Measurements from ENCODE around the gene IVL.

DNA sequence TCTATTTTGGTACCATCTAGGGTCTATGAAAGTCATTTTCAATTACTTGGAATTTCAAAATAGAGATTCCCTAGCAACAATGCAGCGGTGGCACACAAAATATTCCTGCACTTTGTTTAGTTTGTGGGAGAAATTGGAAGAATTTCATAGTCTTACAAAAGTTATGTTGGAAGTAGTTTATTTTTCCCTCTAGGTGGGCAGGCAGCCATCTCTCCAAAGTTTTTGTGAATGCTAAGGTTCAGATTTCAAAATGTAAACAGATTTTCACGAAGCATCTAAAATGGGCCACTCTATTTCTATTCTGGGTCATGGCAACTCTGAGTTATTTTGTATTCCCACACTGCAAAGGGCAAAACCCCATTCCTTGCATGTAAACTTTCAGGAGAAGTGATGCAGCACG, 22.3 kb upstream of the IVL start:
- TF ChIP-seq YY1 (IDR thresholded peaks at IDR 0.05) (peak; percentile 76), REST (IDR thresholded peaks at IDR 0.05) (peak; percentile 56)
- TF ChIP-seq, protein P1, sequence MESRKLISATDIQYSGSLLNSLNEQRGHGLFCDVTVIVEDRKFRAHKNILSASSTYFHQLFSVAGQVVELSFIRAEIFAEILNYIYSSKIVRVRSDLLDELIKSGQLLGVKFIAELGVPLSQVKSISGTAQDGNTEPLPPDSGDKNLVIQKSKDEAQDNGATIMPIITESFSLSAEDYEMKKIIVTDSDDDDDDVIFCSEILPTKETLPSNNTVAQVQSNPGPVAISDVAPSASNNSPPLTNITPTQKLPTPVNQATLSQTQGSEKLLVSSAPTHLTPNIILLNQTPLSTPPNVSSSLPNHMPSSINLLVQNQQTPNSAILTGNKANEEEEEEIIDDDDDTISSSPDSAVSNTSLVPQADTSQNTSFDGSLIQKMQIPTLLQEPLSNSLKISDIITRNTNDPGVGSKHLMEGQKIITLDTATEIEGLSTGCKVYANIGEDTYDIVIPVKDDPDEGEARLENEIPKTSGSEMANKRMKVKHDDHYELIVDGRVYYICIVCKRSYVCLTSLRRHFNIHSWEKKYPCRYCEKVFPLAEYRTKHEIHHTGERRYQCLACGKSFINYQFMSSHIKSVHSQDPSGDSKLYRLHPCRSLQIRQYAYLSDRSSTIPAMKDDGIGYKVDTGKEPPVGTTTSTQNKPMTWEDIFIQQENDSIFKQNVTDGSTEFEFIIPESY (IDR thresholded peaks at IDR 0.05), result peak; percentile 66
- TF ChIP-seq, protein P2, sequence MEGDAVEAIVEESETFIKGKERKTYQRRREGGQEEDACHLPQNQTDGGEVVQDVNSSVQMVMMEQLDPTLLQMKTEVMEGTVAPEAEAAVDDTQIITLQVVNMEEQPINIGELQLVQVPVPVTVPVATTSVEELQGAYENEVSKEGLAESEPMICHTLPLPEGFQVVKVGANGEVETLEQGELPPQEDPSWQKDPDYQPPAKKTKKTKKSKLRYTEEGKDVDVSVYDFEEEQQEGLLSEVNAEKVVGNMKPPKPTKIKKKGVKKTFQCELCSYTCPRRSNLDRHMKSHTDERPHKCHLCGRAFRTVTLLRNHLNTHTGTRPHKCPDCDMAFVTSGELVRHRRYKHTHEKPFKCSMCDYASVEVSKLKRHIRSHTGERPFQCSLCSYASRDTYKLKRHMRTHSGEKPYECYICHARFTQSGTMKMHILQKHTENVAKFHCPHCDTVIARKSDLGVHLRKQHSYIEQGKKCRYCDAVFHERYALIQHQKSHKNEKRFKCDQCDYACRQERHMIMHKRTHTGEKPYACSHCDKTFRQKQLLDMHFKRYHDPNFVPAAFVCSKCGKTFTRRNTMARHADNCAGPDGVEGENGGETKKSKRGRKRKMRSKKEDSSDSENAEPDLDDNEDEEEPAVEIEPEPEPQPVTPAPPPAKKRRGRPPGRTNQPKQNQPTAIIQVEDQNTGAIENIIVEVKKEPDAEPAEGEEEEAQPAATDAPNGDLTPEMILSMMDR (IDR thresholded peaks at IDR 0.05; ENCODE audit: low read depth, low read length, missing input control), result no peak
- TF ChIP-seq, protein P3, sequence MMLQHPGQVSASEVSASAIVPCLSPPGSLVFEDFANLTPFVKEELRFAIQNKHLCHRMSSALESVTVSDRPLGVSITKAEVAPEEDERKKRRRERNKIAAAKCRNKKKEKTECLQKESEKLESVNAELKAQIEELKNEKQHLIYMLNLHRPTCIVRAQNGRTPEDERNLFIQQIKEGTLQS (IDR thresholded peaks at IDR 0.05), result no peak

Data from liver (tissue), 3 donors.